Measurements from ENCODE around the gene CYP2A6.

CYP2A6 gene

DNA sequence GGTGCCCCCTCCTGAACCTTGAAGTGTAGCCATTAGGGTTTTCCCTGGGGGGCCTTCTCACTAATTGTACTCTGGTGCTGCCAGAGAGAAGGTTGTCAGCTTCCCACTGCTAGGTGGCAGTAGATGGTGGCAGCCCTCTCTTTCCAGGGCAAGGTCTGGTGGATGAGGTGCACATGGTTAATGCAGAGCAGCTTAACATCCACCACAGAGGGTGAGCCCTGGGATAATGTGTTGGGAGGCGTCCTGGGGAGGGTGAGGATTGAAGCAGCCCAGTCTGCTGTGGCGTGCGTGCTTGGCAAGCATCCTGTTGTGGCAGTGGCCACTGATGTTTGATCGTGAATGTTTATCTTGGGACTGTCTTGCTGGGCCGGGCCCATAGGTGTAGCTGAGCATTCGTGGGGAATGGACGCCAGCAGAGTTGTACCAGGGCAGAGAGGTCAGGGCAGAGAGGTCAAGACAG, 45.4 kb downstream of the CYP2A6 start:
- H3K9me3 ChIP-seq (ENCODE audit: low read depth, low read length) = no peaks in the 10 kb centered on the region
- no peak overlapping the region for H3K9ac ChIP-seq (ENCODE audit: insufficient read length)
- no peak for TF ChIP-seq FOXP2 (optimal IDR thresholded peaks at IDR 0.05; ENCODE audit: control extremely low read depth, extremely low read length, insufficient read depth)
- no peak for TF ChIP-seq POLR2AphosphoS5 (IDR thresholded peaks at IDR 0.05; ENCODE audit: borderline replicate concordance, low read depth, low read length)
- TF ChIP-seq EZH2 (IDR thresholded peaks at IDR 0.05) = no peak
- DNase-seq (ENCODE audit: low read depth, low spot score) = no peak
- peaks cover 63% of the 10 kb centered on the region for H3K36me3 ChIP-seq (ENCODE audit: insufficient read depth, low read length)
- peak overlapping the region; percentile 36; the same call in 1 of the 2 replicates for H3K27ac ChIP-seq
- no peak overlapping the region for H3K4me3 ChIP-seq

DNA sequence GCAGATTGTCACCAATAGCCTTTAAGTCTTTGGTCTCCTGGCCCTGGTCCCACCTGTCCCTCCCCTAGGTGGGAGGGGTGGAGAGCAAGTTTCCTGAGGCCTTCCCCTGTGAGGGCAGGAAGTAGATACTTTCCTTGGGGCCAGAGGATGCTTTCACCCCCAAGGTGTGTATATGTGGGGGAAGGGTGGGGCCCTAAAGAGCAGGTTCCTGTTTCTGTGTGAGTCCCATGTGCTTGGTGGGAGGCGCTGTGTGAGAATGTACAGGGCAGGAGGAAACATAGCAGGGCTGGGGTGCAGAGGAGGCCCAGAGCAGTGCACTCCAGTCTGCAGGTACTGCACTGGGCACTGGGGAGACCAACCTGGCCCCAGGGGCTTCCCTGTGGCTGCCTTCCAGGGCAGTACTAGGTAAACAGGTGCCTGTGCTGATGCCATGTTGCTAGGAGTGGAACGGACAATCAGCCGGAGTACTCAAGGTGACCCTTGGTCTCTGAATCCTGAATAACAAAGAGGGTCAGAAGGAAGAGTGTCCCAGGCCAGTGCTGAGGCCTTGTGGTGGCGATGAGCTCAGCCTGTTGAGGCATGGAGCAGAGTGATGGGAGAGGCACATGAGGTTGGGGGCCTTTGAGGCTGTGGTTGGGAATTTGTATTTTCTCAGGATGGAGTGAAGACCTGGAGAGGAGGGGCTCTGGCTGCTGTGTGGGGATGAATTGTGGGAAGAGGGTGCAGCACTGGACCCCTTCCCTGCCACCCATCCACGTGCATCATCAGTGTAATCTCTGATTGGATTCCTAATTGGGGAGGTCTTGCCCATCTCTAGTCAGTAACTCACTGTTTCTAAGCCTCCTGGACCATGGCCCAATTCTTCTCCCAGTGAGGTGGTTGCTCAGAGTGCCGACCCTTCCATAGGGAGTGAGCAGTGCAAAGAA, 46.1 kb downstream of the CYP2A6 start:
- peaks cover 63% of the 10 kb centered on the region for H3K36me3 ChIP-seq (ENCODE audit: insufficient read depth, low read length)
- H3K9ac ChIP-seq (ENCODE audit: insufficient read length) = no peak overlapping the region
- peak overlapping the region; percentile 36; the same call in 1 of the 2 replicates for H3K27ac ChIP-seq
- H3K4me3 ChIP-seq = no peak overlapping the region
- TF ChIP-seq EZH2 (IDR thresholded peaks at IDR 0.05) (no peak), FOXP2 (optimal IDR thresholded peaks at IDR 0.05; ENCODE audit: control extremely low read depth, extremely low read length, insufficient read depth) (no peak), POLR2AphosphoS5 (IDR thresholded peaks at IDR 0.05; ENCODE audit: borderline replicate concordance, low read depth, low read length) (no peak)
- DNase-seq (ENCODE audit: low read depth, low spot score) = no peak
- no peaks in the 10 kb centered on the region for H3K9me3 ChIP-seq (ENCODE audit: low read depth, low read length)

DNA sequence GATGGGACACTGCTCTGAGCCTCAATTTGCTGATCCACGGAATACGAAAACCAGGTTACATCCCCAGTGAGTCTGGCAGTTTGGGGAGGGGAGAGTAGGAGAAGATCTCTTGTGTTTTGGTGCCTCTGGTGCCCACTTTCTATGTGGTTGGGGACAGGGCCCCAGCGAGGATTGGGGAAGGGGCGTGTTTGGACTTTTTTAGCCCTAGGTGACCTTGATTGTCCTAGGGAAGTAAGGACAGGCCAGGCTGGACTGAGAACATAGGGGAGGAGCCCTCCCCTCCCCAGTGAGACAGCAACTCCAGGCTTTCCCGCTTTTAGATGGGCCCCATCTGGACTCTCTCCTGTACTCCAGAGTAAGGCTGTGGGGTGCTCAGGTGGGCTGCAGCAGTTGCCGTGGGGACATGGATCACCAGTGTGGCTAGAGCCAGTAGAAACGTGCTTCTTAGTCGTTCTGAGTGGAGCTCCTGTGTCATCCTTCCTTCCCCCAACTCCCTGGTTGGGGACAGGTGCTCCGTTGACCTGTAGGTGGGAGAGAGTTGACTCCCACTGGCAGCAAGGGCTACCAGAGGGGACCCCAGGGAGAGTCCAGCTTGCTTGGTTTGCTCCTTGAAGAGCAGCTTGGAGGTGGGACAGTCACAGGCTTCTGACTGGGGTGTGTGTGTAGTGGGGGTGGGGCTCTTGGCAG, 46.9 kb downstream of the CYP2A6 start:
- H3K9ac ChIP-seq (ENCODE audit: insufficient read length) = no peak overlapping the region
- H3K27ac ChIP-seq = 0 out of 2 replicates have a peak overlapping the region, but pooled peaks have one; percentile 2

DNA sequence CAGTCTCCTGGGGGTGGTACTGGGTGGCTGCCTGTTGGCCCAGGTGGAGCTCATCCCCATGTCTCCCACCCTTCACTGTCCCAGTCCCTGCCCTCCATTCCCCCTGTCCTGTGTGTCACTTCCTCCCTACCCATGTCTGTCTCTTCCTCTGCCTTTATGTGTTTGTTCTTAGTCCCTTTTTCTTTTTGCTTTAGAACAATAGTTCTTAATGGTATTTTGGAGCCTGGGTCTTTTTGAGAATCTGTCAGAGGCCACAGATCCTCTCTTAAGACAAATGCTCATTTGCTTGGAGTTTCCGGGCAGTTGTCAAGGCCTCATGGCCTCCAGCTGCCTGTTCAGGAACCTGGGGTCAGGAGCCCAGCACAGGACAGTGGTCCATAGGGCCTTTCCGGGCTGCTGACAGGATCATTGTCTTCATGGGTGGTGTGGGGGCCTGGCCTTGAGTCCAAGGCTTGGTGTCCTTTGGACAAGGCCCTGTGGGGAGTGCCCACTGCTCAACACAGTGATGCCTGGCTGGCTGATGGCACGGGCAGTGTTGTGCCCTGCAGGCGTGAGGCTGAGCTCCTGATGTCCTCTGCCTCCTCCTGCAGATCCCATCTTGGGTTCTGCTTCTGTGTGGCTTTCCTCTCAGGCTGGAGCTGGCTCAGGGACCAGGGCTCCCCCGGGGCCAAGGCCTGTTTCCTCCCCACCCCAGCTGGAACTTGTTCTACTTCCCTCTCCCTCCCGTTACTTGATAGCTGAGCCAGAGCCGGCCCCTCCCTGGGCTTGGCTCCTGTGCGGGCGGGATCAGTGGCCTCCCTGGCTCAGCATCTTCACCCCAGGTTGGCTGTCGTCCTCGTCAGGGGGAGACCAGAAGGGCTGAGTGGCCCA, 47.7 kb downstream of the CYP2A6 start:
- no peak overlapping the region for H3K27ac ChIP-seq
- peak overlapping the region; percentile 30; the same call in 1 of the 2 replicates for H3K4me3 ChIP-seq
- DNase-seq (ENCODE audit: low read depth, low spot score) = no peak
- H3K9me3 ChIP-seq (ENCODE audit: low read depth, low read length) = no peaks in the 10 kb centered on the region
- peak overlapping the region; percentile 33 for H3K9ac ChIP-seq (ENCODE audit: insufficient read length)
- TF ChIP-seq FOXP2 (optimal IDR thresholded peaks at IDR 0.05; ENCODE audit: control extremely low read depth, extremely low read length, insufficient read depth) = no peak
- TF ChIP-seq EZH2 (IDR thresholded peaks at IDR 0.05) = no peak
- TF ChIP-seq POLR2AphosphoS5 (IDR thresholded peaks at IDR 0.05; ENCODE audit: borderline replicate concordance, low read depth, low read length) = no peak
- H3K36me3 ChIP-seq (ENCODE audit: insufficient read depth, low read length) = peaks cover 54% of the 10 kb centered on the region

More for the DNA sequence above, 46.9 kb downstream of the CYP2A6 start:
- H3K4me3 ChIP-seq = no peak overlapping the region
- no peak for TF ChIP-seq POLR2AphosphoS5 (IDR thresholded peaks at IDR 0.05; ENCODE audit: borderline replicate concordance, low read depth, low read length)
- no peak for TF ChIP-seq FOXP2 (optimal IDR thresholded peaks at IDR 0.05; ENCODE audit: control extremely low read depth, extremely low read length, insufficient read depth)
- TF ChIP-seq EZH2 (IDR thresholded peaks at IDR 0.05) = no peak
- DNase-seq (ENCODE audit: low read depth, low spot score) = no peak
- peaks cover 62% of the 10 kb centered on the region for H3K36me3 ChIP-seq (ENCODE audit: insufficient read depth, low read length)
- no peaks in the 10 kb centered on the region for H3K9me3 ChIP-seq (ENCODE audit: low read depth, low read length)

DNA sequence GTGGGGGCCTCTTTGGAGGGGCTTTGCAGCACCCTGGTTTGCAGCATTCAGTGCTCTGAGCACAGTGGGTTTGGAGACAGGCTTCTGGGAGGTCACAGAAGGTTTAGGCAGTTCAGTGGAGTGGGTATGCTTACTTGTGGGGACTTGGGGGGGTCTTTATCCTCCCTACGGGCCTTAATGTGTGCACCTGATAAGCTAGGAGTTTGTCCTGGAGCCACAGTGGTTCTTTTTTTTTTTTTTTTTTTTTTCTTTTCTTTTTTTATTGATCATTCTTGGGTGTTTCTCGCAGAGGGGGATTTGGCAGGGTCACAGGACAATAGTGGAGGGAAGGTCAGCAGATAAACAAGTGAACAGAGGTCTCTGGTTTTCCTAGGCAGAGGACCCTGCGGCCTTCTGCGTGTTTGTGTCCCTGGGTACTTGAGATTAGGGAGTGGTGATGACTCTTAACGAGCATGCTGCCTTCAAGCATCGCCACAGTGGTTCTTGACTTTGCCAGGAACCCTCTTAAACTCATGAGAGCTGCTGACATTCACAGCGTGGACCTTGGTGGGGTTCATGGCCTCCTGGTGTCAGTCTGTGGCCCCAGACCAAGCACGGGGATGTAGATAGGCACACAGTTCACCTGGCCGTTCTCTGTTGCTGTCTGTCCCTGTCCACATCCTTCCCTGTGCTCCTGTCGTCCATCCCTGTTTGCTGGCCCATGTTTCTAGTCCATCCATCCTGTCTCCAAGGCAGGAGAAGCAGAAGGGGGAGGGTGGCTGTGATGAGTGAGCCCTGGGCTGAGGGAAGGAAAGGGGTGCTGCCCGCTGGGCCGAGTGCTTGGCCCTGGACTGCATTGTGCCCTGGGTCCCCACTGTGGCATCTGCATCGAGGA, 48.6 kb downstream of the CYP2A6 start:
- DNase-seq (ENCODE audit: low read depth, low spot score) = no peak
- H3K9ac ChIP-seq (ENCODE audit: insufficient read length) = peak overlapping the region; percentile 92
- TF ChIP-seq POLR2AphosphoS5 (IDR thresholded peaks at IDR 0.05; ENCODE audit: borderline replicate concordance, low read depth, low read length) = no peak
- no peak for TF ChIP-seq FOXP2 (optimal IDR thresholded peaks at IDR 0.05; ENCODE audit: control extremely low read depth, extremely low read length, insufficient read depth)
- no peak for TF ChIP-seq EZH2 (IDR thresholded peaks at IDR 0.05)
- no peaks in the 10 kb centered on the region for H3K9me3 ChIP-seq (ENCODE audit: low read depth, low read length)
- peak overlapping the region; percentile 94 for H3K4me3 ChIP-seq
- H3K27ac ChIP-seq = no peak overlapping the region
- peaks cover 48% of the 10 kb centered on the region for H3K36me3 ChIP-seq (ENCODE audit: insufficient read depth, low read length)

DNA sequence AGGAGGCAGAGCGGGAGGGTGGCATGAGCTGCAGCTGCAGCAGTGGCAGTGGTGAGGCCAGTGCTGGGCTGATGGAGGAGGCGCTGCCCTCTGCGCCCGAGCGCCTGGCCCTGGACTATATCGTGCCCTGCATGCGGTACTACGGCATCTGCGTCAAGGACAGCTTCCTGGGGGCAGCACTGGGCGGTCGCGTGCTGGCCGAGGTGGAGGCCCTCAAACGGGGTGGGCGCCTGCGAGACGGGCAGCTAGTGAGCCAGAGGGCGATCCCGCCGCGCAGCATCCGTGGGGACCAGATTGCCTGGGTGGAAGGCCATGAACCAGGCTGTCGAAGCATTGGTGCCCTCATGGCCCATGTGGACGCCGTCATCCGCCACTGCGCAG, 49.3 kb downstream of the CYP2A6 start:
- H3K36me3 ChIP-seq (ENCODE audit: insufficient read depth, low read length) = peaks cover 48% of the 10 kb centered on the region
- peak overlapping the region; percentile 92 for H3K9ac ChIP-seq (ENCODE audit: insufficient read length)
- H3K9me3 ChIP-seq (ENCODE audit: low read depth, low read length) = no peaks in the 10 kb centered on the region
- no peak overlapping the region for H3K27ac ChIP-seq
- TF ChIP-seq FOXP2 (optimal IDR thresholded peaks at IDR 0.05; ENCODE audit: control extremely low read depth, extremely low read length, insufficient read depth) (no peak), POLR2AphosphoS5 (IDR thresholded peaks at IDR 0.05; ENCODE audit: borderline replicate concordance, low read depth, low read length) (no peak), EZH2 (IDR thresholded peaks at IDR 0.05) (no peak)
- peak overlapping the region; percentile 94 for H3K4me3 ChIP-seq
- DNase-seq (ENCODE audit: low read depth, low spot score) = no peak
